ENCODE measurements around the gene HAP1. TPM values are rescaled to one million over a fixed set of nuclear protein-coding genes. Genes with fewer than 3 reads are reported as not detected.

Gene HAP1
- polyA plus RNA-seq, 1 experiment = 0.04 TPM

DNA sequence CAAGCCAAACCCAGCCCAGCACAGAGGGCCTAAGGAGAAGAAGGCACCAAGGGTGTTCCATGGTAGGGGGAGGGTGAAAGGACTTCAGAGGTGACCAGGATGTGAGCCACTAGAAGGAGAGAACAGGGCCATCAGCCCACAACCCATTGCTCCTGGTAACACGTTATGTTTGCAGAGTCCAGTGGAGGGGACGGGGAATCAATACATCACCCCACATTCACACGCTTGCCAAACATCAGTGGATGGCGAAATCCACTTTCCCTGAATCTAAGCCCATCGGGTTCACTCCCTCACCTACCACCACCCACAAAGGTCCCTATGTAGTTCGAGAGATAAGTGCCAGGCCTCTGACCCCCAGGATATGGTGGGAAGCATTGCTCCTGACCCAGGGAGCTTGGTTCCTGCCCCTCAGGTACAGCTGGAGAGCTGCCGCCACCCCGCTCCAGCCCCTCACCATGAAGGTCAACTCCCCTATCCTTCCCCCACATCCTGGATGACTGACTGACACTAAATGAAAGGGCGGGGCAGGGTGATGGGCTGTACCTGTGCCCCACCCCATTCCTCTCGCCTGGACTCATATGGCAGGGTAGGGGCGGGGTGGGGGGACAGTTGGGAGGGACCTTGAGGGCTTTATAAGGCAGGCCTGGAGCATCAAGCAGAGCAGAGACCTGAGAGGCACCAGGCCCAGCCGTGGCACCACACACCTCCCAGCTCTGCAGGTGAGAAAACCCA is 22.6 kb downstream of the HAP1 start, which contains the start of gene GAST:
Gene GAST, plus strand, starts transcription at position 663 of the 732 bp plus-strand sequence. CDS start 3,106 bp downstream, outside the sequence.
- H3K27me3 ChIP-seq (ENCODE audit: control insufficient read depth, insufficient read depth, low read length) = peaks cover 19% of the 10 kb centered on the region
- TF ChIP-seq, protein P1, sequence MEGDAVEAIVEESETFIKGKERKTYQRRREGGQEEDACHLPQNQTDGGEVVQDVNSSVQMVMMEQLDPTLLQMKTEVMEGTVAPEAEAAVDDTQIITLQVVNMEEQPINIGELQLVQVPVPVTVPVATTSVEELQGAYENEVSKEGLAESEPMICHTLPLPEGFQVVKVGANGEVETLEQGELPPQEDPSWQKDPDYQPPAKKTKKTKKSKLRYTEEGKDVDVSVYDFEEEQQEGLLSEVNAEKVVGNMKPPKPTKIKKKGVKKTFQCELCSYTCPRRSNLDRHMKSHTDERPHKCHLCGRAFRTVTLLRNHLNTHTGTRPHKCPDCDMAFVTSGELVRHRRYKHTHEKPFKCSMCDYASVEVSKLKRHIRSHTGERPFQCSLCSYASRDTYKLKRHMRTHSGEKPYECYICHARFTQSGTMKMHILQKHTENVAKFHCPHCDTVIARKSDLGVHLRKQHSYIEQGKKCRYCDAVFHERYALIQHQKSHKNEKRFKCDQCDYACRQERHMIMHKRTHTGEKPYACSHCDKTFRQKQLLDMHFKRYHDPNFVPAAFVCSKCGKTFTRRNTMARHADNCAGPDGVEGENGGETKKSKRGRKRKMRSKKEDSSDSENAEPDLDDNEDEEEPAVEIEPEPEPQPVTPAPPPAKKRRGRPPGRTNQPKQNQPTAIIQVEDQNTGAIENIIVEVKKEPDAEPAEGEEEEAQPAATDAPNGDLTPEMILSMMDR (IDR thresholded peaks at IDR 0.05; ENCODE audit: low read depth, low read length) = no peak
- H3K4me3 ChIP-seq (ENCODE audit: low read depth, low read length) = no peak within 1 kb of the TSS
- no peak for DNase-seq (ENCODE audit: low read depth, low spot score)
- no peak within 1 kb of the TSS for H3K27ac ChIP-seq (ENCODE audit: low read depth, low read length)
- no peaks in the 10 kb centered on the region for H3K9me3 ChIP-seq (ENCODE audit: control insufficient read depth, insufficient read depth, low read length)
- ChIA-PET POLR2A (no interaction called here), CTCF (interaction anchor here (1.0 kb wide), 1 partner anchor 16 kb away, joined by 3 read pairs; no protein-coding TSS in a partner anchor)

DNA sequence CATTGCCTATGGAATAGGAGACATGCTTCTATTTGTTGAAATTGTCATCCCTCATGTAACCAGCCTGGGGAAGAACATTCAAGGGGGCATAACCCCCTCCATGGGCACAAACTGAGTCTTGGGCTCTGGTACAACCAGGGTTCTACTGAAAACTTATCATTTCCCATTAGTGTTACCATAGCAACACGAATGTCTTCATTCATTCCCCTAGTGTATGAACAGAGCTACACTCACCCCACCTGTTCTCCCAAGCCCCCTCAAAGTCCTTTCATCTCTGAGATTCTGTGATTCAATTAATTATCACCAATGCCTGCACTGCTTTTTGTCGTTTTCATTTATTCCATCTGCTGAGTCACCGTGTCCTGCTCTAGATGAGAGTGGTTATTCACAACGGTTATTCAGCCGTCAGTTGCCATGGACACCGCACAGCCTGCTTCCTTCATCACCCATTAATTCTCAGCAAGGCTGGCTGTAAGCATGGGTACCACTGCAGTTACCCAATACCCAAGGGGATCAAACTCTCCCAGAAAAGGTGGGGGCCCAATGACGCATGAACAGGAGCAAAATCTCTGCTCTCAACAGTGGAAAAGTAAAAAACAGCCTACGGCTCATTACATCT is 23.9 kb downstream of the HAP1 start:
- peaks cover 16% of the 10 kb centered on the region for H3K27me3 ChIP-seq (ENCODE audit: control insufficient read depth, insufficient read depth, low read length)

DNA sequence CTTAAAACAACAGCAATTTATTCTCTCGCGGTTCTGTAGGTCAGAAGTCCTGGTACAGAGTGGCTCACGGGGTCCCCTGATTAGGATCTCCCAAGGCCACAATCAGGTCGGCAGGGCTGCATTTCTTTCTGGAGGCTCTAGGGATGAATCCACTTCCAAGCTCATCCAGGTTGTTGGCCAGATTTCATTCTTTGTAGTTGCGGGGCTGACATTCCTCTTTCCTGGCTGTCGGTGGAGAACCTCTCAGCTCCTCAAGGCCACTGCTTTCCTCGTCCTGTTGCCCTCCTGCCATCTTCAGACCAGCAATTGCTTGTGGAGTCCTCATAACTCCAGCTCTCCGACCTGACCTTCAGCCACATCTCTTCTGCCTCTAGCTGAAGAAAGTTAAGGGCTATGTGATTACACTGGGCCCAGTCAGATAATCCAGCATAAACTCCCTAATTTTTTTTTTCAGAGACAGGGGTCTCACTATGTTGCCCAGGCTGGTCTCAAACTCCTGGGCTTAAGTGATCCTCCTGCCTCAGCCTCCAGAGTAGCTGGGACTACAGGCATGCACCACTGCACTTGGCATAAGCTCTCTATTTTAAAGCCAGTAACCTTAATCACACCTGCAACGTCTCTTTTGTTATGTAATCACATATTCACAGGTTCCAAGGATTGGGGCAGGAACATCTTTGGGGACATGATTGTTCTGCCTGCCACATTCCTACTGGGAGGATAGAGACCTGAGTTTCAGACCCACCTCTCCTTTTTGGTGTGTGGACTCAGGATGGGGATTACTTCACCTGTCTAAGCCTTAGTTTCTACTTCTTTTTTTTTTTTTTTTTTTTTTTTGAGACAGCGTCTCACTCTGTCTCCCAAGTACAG is 26.4 kb downstream of the HAP1 start:
- no peak overlapping the region for H3K4me3 ChIP-seq (ENCODE audit: low read depth, low read length)
- TF ChIP-seq, protein P1 (IDR thresholded peaks at IDR 0.05; ENCODE audit: low read depth, low read length) = no peak
- POLR2A ChIA-PET = interaction anchor here (1.2 kb wide), 1 partner anchor 20 kb away, joined by 5 read pairs; the partner anchor contains the start of gene EIF1
- CTCF ChIA-PET = interaction anchor here (1.5 to 2.4 kb wide), 3 partner anchors 12 to 94 kb away, joined by 6 to 17 read pairs (median 17); no protein-coding TSS in a partner anchor
- DNase-seq (ENCODE audit: low read depth, low spot score) = no peak
- no peaks in the 10 kb centered on the region for H3K9me3 ChIP-seq (ENCODE audit: control insufficient read depth, insufficient read depth, low read length)
- H3K27me3 ChIP-seq (ENCODE audit: control insufficient read depth, insufficient read depth, low read length) = peaks cover 12% of the 10 kb centered on the region
- H3K27ac ChIP-seq (ENCODE audit: low read depth, low read length) = no peak overlapping the region

More for the DNA sequence above, 23.9 kb downstream of the HAP1 start:
- ChIA-PET POLR2A (interaction anchor here (0.9 kb wide), 1 partner anchor 22 kb away, joined by 3 read pairs; the partner anchor contains the start of gene EIF1), CTCF (interaction anchor here (1.0 to 2.4 kb wide), 2 partner anchors 15 to 91 kb away, joined by 3 to 17 read pairs (median 3); no protein-coding TSS in a partner anchor)
- H3K9me3 ChIP-seq (ENCODE audit: control insufficient read depth, insufficient read depth, low read length) = no peaks in the 10 kb centered on the region
- TF ChIP-seq, protein P1 (IDR thresholded peaks at IDR 0.05; ENCODE audit: low read depth, low read length) = no peak
- no peak overlapping the region for H3K27ac ChIP-seq (ENCODE audit: low read depth, low read length)
- no peak overlapping the region for H3K4me3 ChIP-seq (ENCODE audit: low read depth, low read length)
- no peak for DNase-seq (ENCODE audit: low read depth, low spot score)

DNA sequence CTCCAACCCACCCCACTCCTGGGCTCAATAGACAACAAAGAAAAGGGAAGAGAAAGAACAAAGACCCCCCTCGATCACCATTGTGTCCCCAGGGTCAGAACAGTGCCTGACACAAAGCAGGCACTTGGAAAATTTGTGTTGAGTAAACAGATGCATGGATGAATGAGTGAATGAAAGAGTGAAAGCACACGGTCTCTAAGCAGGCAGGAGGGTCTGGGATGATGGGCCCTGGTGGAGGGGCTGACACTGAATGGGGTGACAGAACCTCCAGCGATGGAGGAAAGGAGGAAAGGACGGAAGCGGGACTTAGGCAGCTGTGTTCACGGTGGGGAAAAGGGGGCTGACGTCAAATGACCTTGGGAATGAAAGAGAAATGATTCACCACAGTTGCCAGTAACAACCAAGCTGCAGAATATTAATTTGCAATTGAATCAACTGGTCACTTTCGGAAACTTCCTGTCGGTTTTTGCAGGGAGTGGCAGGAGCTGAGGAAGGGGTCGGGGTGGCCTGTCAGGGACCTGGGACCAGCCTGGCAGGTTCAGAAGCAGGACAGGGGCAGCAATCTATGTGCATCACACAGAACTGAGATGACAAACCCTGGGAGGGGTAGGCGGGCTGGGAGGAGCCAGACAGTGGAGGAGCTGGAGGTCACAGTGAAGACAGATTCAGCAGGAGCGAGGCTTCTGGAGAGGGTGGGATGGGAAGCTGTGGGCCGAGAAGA is 29.0 kb downstream of the HAP1 start:
- Histone ChIP-seq H3K27me3 (ENCODE audit: control insufficient read depth, insufficient read depth, low read length) (no peaks in the 10 kb centered on the region), H3K9me3 (ENCODE audit: control insufficient read depth, insufficient read depth, low read length) (no peaks in the 10 kb centered on the region), H3K27ac (ENCODE audit: low read depth, low read length) (peak overlapping the region; percentile 2), H3K4me3 (ENCODE audit: low read depth, low read length) (no peak overlapping the region)
- ChIA-PET POLR2A (interaction anchor here (0.6 to 1.4 kb wide), 3 partner anchors 16 to 903 kb away, joined by 3 to 8 read pairs (median 3); partner anchors contain the start of gene EIF1), CTCF (interaction anchor here (1.0 to 2.8 kb wide), 2 partner anchors 9 to 16 kb away, joined by 3 to 17 read pairs; no protein-coding TSS in a partner anchor)
- DNase-seq (ENCODE audit: low read depth, low spot score) = no peak
- TF ChIP-seq, protein P1 (IDR thresholded peaks at IDR 0.05; ENCODE audit: low read depth, low read length) = no peak
